ENCODE results near the gene PIGK. TPM values are rescaled to one million over a fixed set of nuclear protein-coding genes. Genes with fewer than 3 reads are reported as not detected.

PIGK gene
- total and polyA plus RNA-seq, 10 donors = 3.2 to 29.3 (median 19.4) TPM

GRCh38 chr1:77156214-77156613 lies 63.0 kb downstream of the PIGK start:
- TF ChIP-seq POLR2A (IDR thresholded peaks at IDR 0.05) = no peak
- TF ChIP-seq, protein P1, sequence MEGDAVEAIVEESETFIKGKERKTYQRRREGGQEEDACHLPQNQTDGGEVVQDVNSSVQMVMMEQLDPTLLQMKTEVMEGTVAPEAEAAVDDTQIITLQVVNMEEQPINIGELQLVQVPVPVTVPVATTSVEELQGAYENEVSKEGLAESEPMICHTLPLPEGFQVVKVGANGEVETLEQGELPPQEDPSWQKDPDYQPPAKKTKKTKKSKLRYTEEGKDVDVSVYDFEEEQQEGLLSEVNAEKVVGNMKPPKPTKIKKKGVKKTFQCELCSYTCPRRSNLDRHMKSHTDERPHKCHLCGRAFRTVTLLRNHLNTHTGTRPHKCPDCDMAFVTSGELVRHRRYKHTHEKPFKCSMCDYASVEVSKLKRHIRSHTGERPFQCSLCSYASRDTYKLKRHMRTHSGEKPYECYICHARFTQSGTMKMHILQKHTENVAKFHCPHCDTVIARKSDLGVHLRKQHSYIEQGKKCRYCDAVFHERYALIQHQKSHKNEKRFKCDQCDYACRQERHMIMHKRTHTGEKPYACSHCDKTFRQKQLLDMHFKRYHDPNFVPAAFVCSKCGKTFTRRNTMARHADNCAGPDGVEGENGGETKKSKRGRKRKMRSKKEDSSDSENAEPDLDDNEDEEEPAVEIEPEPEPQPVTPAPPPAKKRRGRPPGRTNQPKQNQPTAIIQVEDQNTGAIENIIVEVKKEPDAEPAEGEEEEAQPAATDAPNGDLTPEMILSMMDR (IDR thresholded peaks at IDR 0.05 in 8 of 11, conservative IDR thresholded peaks at IDR 0.05 in 3 of 11) = no peak
- no peak for TF ChIP-seq POLR2AphosphoS5 (IDR thresholded peaks at IDR 0.05)
- intact Hi-C loops (cut with DNase I; ENCODE audit: low total_unique reads) = no loop called here
- Histone ChIP-seq H3K36me3 (peaks cover 0 to 61% (median 26%) of the 10 kb centered on the region in 6 donors), H3K4me3 (no peak overlapping the region), H3K4me1 (no peaks in the 10 kb centered on the region), H3K27ac (no peak overlapping the region), H3K27me3 (replicated peaks in 1 of 7) (no peaks in the 10 kb centered on the region), H3K9me3 (peaks cover 0 to 20% (median 0%) of the 10 kb centered on the region in 8 donors)
- no peak for DNase-seq

GRCh38 chr1:77146270-77146669 lies 73.0 kb downstream of the PIGK start:
- Histone ChIP-seq H3K4me3 (no peak overlapping the region), H3K27ac (no peak overlapping the region), H3K9me3 (no peaks in the 10 kb centered on the region), H3K27me3 (replicated peaks in 1 of 7) (no peaks in the 10 kb centered on the region), H3K36me3 (peaks cover 0 to 5% (median 0%) of the 10 kb centered on the region in 6 donors), H3K4me1 (no peaks in the 10 kb centered on the region)
- 91 to 98% (median 95%) methylated on average over 5 of the region's 5 CpGs for WGBS, 5 donors
- TF ChIP-seq POLR2AphosphoS5 (IDR thresholded peaks at IDR 0.05) (no peak), POLR2A (IDR thresholded peaks at IDR 0.05) (no peak)
- TF ChIP-seq, protein P1 (IDR thresholded peaks at IDR 0.05 in 8 of 11, conservative IDR thresholded peaks at IDR 0.05 in 3 of 11) = no peak
- no peak for DNase-seq
- intact Hi-C loops (cut with DNase I; ENCODE audit: low total_unique reads) = loop anchor here (5.0 kb wide), 1 partner anchor 381 kb away; no protein-coding TSS in a partner anchor

DNA sequence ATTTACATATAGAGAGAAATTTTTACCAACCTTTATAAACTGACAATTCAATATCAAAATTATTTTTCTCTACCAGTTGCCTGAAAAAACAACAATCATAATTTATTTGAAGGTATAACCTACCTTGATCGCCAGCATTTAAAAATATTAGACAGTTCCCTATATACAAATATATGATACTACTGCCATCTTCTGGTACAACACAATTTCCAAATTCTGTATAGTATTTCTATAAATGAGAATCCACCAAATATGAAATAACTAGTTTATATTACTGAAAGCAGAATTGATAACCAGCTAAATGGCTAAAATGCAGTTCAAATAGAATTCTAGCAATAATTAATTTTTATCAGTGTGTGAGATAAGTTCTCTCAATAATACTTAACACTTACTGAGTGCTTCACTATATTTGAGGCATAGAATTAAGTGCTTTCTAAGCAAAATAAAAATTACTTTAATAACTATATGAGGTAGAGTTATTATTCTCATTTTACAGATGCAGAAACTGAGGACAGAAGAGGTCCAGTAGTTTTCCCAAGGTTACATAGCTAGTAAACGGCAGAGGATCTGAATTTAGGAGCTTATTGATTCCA lies 75.6 kb downstream of the PIGK start:
- 58 to 66% (median 61%) methylated on average over 2 of the region's 2 CpGs for WGBS, 5 donors
- intact Hi-C loops (cut with DNase I; ENCODE audit: low total_unique reads) = loop anchor here (5.0 kb wide), 1 partner anchor 1151 kb away; no protein-coding TSS in a partner anchor
- DNase-seq = no peak

GRCh38 chr1:77139389-77139788 lies 79.8 kb downstream of the PIGK start:
- Histone ChIP-seq H3K27ac (no peak overlapping the region), H3K9me3 (no peaks in the 10 kb centered on the region), H3K4me1 (no peaks in the 10 kb centered on the region), H3K27me3 (replicated peaks in 1 of 7) (no peaks in the 10 kb centered on the region), H3K36me3 (no peaks in the 10 kb centered on the region), H3K4me3 (no peak overlapping the region)
- TF ChIP-seq POLR2A (IDR thresholded peaks at IDR 0.05) (no peak), POLR2AphosphoS5 (IDR thresholded peaks at IDR 0.05) (no peak)
- TF ChIP-seq, protein P1 (IDR thresholded peaks at IDR 0.05 in 8 of 11, conservative IDR thresholded peaks at IDR 0.05 in 3 of 11) = no peak
- DNase-seq = no peak
- intact Hi-C loops (cut with DNase I; ENCODE audit: low total_unique reads) = no loop called here
- WGBS, 5 donors = 92 to 100% (median 97%) methylated on average over 1 of the region's 1 CpG

More for the DNA sequence above, 75.6 kb downstream of the PIGK start:
- peaks cover 0 to 5% (median 0%) of the 10 kb centered on the region in 6 donors for H3K36me3 ChIP-seq
- no peaks in the 10 kb centered on the region for H3K27me3 ChIP-seq (replicated peaks in 1 of 7)
- no peaks in the 10 kb centered on the region for H3K4me1 ChIP-seq
- H3K9me3 ChIP-seq = no peaks in the 10 kb centered on the region
- H3K27ac ChIP-seq = no peak overlapping the region
- no peak overlapping the region for H3K4me3 ChIP-seq
- TF ChIP-seq, protein P1 (IDR thresholded peaks at IDR 0.05 in 8 of 11, conservative IDR thresholded peaks at IDR 0.05 in 3 of 11) = peak in 6 of 11 experiments; percentile 9 to 20 (median 14)
- no peak for TF ChIP-seq POLR2A (IDR thresholded peaks at IDR 0.05)
